DND-41 (cell line): ENCODE results near the gene SLC15A4.

Experiments used
- ATAC-seq: fragments of 200-7000 bp; cut with Tn5 transposase; 3 replicates; pipeline ENCODE4 v1.9.1; 2021; ENCODE audit warnings: low read depth; ENCODE audit not compliant: insufficient read depth
- DNase-seq: peaks from one replicate; pipeline ENCODE4 v3.0.0-alpha.2; 2020
- H2AFZ ChIP-seq: 2 replicates; pipeline ENCODE4 v1.6.0; 2012; ENCODE audit warnings: low read depth, low read length
- H3K27ac ChIP-seq: 2 replicates; pipeline ENCODE4 v1.5.1; 2012; ENCODE audit warnings: low read length, inconsistent platforms
- H3K27me3 ChIP-seq: fragments of 200-600 bp; sonication (generic); 2 replicates; pipeline ENCODE4 v1.6.0; 2012; ENCODE audit warnings: low read length, mild to moderate bottlenecking, inconsistent platforms; ENCODE audit not compliant: insufficient read depth, poor library complexity
- H3K36me3 ChIP-seq: 2 replicates; pipeline ENCODE4 v1.5.1; 2012; ENCODE audit warnings: low read length, inconsistent platforms; ENCODE audit not compliant: insufficient read depth
- H3K4me1 ChIP-seq: 2 replicates; pipeline ENCODE4 v1.5.1; 2012; ENCODE audit warnings: mild to moderate bottlenecking, low read length; ENCODE audit not compliant: insufficient read depth
- H3K4me2 ChIP-seq: 2 replicates; pipeline ENCODE4 v1.6.0; 2012; ENCODE audit warnings: mild to moderate bottlenecking, moderate library complexity, low read length, inconsistent platforms; ENCODE audit not compliant: insufficient read depth
- H3K4me3 ChIP-seq, 2 experiments: fragments of 200-600 bp in 1 of 2; shearing (Covaris generic) in 1 of 2; 2 replicates each; pipeline ENCODE4 v1.5.1; 2012 to 2016; ENCODE audit warnings: inconsistent platforms in 2 of 2, low read length in 2 of 2, mild to moderate bottlenecking in 2 of 2, low read depth in 1 of 2, moderate library complexity in 1 of 2
- H3K79me2 ChIP-seq: 2 replicates; pipeline ENCODE4 v1.6.0; 2012; ENCODE audit warnings: low read length, inconsistent platforms; ENCODE audit not compliant: insufficient read depth
- H3K9ac ChIP-seq: 2 replicates; pipeline ENCODE4 v1.6.0; 2012; ENCODE audit warnings: low read depth, mild to moderate bottlenecking, inconsistent platforms, low read length, moderate library complexity
- H3K9me3 ChIP-seq: 2 replicates; pipeline ENCODE4 v1.5.1; 2012; ENCODE audit warnings: low read length, moderate library complexity, mild to moderate bottlenecking, inconsistent platforms; ENCODE audit not compliant: insufficient read depth, severe bottlenecking
- H4K20me1 ChIP-seq: 2 replicates; pipeline ENCODE4 v1.6.0; 2012; ENCODE audit warnings: low read length; ENCODE audit not compliant: insufficient read depth
- CTCF ChIP-seq: IDR thresholded peaks from 2 replicates; pipeline ENCODE4 v1.5.1; 2012; ENCODE audit warnings: borderline replicate concordance, low read length, moderate library complexity, mild to moderate bottlenecking; ENCODE audit not compliant: poor library complexity, severe bottlenecking; ENCODE audit errors: extremely low read depth
- EZH2 ChIP-seq: IDR thresholded peaks from 3 replicates; pipeline ENCODE4 v1.6.1; 2012; ENCODE audit warnings: borderline replicate concordance, low read depth, mild to moderate bottlenecking, moderate library complexity, low read length, inconsistent platforms; ENCODE audit not compliant: severe bottlenecking

The SLC15A4 gene

GRCh38 chr12:128864516-128865186 is 40.9 kb upstream of the SLC15A4 start:
- H3K4me3 ChIP-seq = no peak overlapping the region
- TF ChIP-seq CTCF (no peak), EZH2 (no peak)
- H2AFZ ChIP-seq = no peak overlapping the region
- no peak overlapping the region for H3K9ac ChIP-seq
- H3K9me3 ChIP-seq = no peaks in the 10 kb centered on the region
- no peaks in the 10 kb centered on the region for H3K36me3 ChIP-seq
- DNase-seq = no peak
- H3K27ac ChIP-seq = no peak overlapping the region
- no peaks in the 10 kb centered on the region for H3K79me2 ChIP-seq
- H3K4me1 ChIP-seq = no peaks in the 10 kb centered on the region
- no peaks in the 10 kb centered on the region for H3K27me3 ChIP-seq
- ATAC-seq = no peak
- no peaks in the 10 kb centered on the region for H4K20me1 ChIP-seq
- no peak overlapping the region for H3K4me2 ChIP-seq

DNA sequence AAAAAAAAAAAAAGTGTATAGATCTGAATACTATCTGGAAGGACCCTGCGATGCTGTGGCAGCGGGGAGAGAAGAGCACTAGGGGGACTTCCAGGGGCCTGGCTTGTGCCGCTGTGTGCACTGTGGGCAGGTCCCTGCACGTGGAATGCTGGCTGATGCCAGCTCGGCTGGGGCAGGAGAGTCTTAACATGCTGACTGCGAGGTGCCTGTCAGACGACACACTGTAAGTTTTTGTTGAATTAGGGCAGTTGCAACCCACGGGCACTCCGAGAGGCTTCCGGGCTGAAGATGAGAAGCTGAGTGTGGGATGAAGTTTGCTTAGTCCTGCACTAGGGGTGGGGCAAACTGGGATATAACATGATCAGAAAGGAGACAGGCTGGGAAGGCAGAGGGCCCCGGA is 40.2 kb upstream of the SLC15A4 start:
- no peak overlapping the region for H3K4me2 ChIP-seq
- ATAC-seq = no peak

DNA sequence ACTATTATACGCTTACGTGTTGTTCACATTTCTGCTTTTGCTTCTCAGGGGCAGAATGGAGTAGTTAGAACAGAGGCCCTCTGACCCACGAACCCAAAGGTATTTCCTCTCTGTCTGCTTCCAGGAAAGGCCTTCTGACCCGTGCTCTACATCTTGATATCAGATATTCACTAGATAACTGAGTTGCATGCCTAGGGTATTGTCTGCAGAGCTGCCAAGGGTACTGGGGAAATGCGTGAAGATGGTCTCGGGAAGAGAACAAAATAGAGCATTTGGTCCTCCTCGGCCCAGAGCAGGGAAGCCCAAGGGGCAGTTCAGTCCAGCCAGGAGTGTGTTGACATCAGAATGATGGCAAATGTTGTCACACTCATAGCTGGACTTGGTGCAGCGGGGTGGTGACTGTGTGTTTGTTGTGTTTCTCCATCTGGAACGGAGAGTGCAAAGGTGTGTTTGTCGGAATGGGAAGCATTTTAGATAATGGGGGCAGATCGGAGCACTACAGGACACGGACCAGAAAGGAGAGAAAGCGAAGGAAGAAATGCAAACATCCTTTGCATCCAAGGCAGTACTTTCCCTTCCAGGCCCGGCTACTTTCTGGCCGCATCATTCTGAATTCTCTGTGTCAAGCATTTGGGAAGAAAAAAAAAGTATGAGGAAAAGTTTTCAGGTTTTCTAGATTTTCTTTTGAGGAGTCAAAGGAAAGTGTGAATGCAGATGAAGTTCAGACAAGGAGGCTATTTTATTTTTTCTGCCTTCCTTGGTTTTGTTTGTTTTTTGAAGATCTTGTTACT is 37.7 kb upstream of the SLC15A4 start:
- no peaks in the 10 kb centered on the region for H3K27me3 ChIP-seq
- no peaks in the 10 kb centered on the region for H3K36me3 ChIP-seq
- TF ChIP-seq CTCF (no peak), EZH2 (no peak)
- no peak overlapping the region for H3K4me3 ChIP-seq
- H2AFZ ChIP-seq = no peak overlapping the region
- H3K79me2 ChIP-seq = no peaks in the 10 kb centered on the region
- H3K4me1 ChIP-seq = no peaks in the 10 kb centered on the region
- no peak overlapping the region for H3K9ac ChIP-seq
- H3K9me3 ChIP-seq = no peaks in the 10 kb centered on the region
- ATAC-seq (no peak), DNase-seq (no peak)
- no peak overlapping the region for H3K4me2 ChIP-seq
- H4K20me1 ChIP-seq = no peaks in the 10 kb centered on the region
- no peak overlapping the region for H3K27ac ChIP-seq

More for the DNA sequence above, 40.2 kb upstream of the SLC15A4 start:
- Histone ChIP-seq H3K79me2 (no peaks in the 10 kb centered on the region), H3K4me1 (no peaks in the 10 kb centered on the region), H3K9ac (no peak overlapping the region), H3K27me3 (no peaks in the 10 kb centered on the region), H3K27ac (no peak overlapping the region), H4K20me1 (no peaks in the 10 kb centered on the region), H3K36me3 (no peaks in the 10 kb centered on the region), H3K9me3 (no peaks in the 10 kb centered on the region), H2AFZ (no peak overlapping the region), H3K4me3 (no peak overlapping the region)
- TF ChIP-seq EZH2 (no peak), CTCF (no peak)
- DNase-seq = no peak
